ENCODE measurements around the gene COLQ.

GRCh38 chr3:15558581-15558980, 37.1 kb upstream of the COLQ start:
- TF ChIP-seq CTCF (IDR thresholded peaks at IDR 0.05) (no peak), POLR2A (IDR thresholded peaks at IDR 0.05) (no peak)
